Activated T-cell treated with anti-CD3 and anti-CD28 coated beads, Interleukin-2, amount 50 U/mL, for 24 hours (primary cell): ENCODE measurements around the gene LMOD2.

Experiments used
- DNase-seq: peaks from one replicate; pipeline ENCODE4 v3.0.0-alpha.2; 2020
- H3K27ac Mint-ChIP-seq: 2 replicates; pipeline ENCODE4 v1.8.0; 2020; ENCODE audit warnings: mild to moderate bottlenecking, mixed read lengths
- H3K27me3 Mint-ChIP-seq: 2 replicates; pipeline ENCODE4 v1.8.0; 2020; ENCODE audit warnings: mixed read lengths
- H3K36me3 Mint-ChIP-seq: 2 replicates; pipeline ENCODE4 v1.8.0; 2020; ENCODE audit warnings: low read depth, mixed read lengths
- H3K4me1 Mint-ChIP-seq: 2 replicates; pipeline ENCODE4 v1.8.0; 2020; ENCODE audit warnings: low read depth, mixed read lengths
- H3K4me3 Mint-ChIP-seq: 2 replicates; pipeline ENCODE4 v1.8.0; 2020; ENCODE audit warnings: mild to moderate bottlenecking, moderate library complexity, mixed read lengths
- H3K9me3 Mint-ChIP-seq: 2 replicates; pipeline ENCODE4 v1.8.0; 2020; ENCODE audit warnings: mixed read lengths

The LMOD2 gene

DNA sequence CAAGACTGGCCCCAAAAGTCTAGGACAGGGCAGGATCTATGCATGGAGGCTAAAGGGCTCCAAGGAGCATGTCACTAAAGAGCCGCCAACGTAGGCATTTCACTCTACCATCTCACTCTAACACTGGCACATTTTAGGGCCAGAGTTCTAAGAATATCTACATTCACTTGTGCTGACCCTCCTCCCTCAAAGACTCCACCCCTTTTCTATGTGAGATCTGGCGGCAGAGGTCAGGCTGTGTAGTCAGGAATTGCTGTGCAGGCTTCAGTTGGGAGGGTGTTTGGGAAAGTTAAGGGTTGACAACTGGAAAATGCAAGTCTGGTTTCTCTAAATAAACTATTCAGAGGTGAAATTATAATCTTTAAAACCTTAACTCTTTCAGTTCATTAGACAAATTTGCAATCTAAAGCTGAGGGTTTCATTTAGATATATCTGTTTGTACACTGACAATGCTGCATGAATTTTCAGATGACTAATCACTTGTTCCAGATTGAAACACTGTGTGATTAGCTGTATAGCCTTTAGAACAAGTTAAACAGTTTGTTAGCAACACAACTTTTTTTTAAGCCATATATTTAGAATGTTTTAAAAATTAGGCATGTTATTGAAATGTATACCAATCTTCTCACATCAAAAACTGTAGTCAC lies 18.2 kb downstream of the LMOD2 start:
- Mint-ChIP-seq H3K4me3 (no peak overlapping the region), H3K36me3 (no peaks in the 10 kb centered on the region), H3K4me1 (no peaks in the 10 kb centered on the region), H3K9me3 (no peaks in the 10 kb centered on the region), H3K27ac (no peak overlapping the region), H3K27me3 (no peaks in the 10 kb centered on the region)
- DNase-seq, result no peak

GRCh38 chr7:123674399-123675180 lies 18.9 kb downstream of the LMOD2 start:
- Mint-ChIP-seq H3K27me3 (no peaks in the 10 kb centered on the region), H3K4me3 (no peak overlapping the region), H3K9me3 (no peaks in the 10 kb centered on the region), H3K36me3 (peaks cover 3% of the 10 kb centered on the region), H3K4me1 (no peaks in the 10 kb centered on the region), H3K27ac (no peak overlapping the region)
- no peak for DNase-seq

DNA sequence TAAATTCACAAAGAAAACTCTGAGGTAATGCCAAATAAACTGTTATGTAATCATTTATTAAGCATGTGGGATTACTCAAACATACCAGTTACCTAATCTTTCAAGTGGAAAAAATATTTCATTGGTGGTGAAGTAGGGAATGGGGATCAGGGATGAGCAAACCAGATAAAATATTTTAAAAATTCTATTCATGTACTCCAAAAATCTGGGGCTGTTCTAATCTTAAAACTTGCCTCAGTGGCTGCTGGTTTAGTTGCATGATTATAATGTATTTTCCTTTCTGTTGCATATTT lies 19.5 kb downstream of the LMOD2 start:
- Mint-ChIP-seq H3K4me1 (no peaks in the 10 kb centered on the region), H3K36me3 (peaks cover 5% of the 10 kb centered on the region), H3K4me3 (no peak overlapping the region), H3K27me3 (no peaks in the 10 kb centered on the region), H3K9me3 (no peaks in the 10 kb centered on the region), H3K27ac (no peak overlapping the region)
- DNase-seq, result no peak

DNA sequence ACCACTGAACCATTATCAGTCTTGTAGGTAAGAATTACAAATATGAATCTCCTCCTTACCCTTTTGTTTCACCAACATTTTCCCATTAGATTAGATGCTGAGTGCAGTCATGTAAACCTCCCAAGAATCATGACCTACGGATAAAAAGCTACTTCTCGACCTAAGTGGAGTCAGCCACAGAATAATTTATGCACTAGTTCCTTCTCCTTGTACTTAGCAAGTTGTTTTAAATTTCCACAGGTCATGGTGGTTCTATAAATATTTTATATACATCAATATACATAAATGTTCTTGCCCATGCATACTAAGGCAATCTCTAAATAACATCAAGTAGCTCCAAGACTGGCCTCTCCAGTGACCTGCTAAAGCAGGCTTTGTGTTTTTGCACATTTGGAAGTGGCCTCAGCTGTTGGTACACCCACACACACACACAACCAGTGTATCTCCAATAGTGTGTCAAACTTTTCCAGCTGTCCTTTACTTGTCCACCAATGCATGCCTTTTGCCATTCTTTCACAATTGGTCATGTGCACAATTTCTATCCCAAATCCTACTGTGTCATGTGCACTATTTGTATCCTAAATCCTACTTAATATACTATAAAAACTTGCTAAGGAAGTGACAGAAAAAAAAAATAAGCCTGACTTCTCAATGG lies 21.5 kb downstream of the LMOD2 start:
- Mint-ChIP-seq H3K36me3 (peaks cover 19% of the 10 kb centered on the region), H3K9me3 (no peaks in the 10 kb centered on the region), H3K4me1 (no peaks in the 10 kb centered on the region), H3K27me3 (no peaks in the 10 kb centered on the region), H3K27ac (no peak overlapping the region), H3K4me3 (no peak overlapping the region)
- no peak for DNase-seq

DNA sequence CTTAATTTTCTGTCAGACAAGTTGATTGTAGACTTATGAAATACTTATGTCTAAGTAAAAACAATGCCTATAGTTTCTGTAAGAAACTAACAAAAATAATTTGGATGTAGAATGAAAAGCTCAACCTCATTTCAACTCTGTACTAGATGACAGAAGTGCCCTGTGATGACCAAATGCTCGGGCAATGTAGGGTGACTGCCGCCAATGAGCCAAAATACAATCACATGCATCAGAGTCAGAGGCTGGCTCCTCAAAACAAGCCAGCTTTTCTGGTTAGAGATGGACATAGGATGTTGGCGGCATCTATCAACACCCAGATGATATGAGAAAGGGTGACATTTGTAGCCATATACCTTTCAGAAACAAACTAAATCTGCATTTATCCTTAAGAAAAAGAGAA lies 23.9 kb downstream of the LMOD2 start:
- H3K27me3 Mint-ChIP-seq, result no peaks in the 10 kb centered on the region
- H3K36me3 Mint-ChIP-seq, result peaks cover 37% of the 10 kb centered on the region
- no peaks in the 10 kb centered on the region for H3K4me1 Mint-ChIP-seq

DNA sequence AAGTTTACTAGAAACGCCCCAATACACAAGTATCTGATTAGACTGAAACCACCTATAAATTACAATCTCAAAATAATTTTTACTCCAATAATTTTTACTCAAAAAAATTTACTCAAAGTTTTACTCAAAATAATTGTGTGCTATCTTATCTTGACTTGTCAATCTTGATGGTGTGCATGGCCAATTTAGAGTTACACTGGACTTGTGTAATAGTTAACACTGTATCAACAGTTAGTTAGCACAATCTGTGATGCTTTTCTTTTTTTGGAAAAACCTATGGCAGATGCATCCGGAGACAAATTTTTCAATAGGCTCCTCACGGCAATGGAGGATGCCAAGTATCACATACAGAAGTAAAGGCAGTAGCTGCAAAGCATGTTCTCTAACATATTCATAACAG lies 24.9 kb downstream of the LMOD2 start:
- no peak for DNase-seq
- no peaks in the 10 kb centered on the region for H3K4me1 Mint-ChIP-seq
- no peaks in the 10 kb centered on the region for H3K9me3 Mint-ChIP-seq
- H3K4me3 Mint-ChIP-seq, result no peak overlapping the region
- no peaks in the 10 kb centered on the region for H3K27me3 Mint-ChIP-seq
- no peak overlapping the region for H3K27ac Mint-ChIP-seq
- H3K36me3 Mint-ChIP-seq, result peaks cover 45% of the 10 kb centered on the region

More for the DNA sequence above, 23.9 kb downstream of the LMOD2 start:
- Mint-ChIP-seq H3K27ac (no peak overlapping the region), H3K9me3 (no peaks in the 10 kb centered on the region), H3K4me3 (no peak overlapping the region)
- DNase-seq, result no peak

GRCh38 chr7:123681561-123681960 lies 25.9 kb downstream of the LMOD2 start:
- Mint-ChIP-seq H3K27ac (no peak overlapping the region), H3K4me1 (no peaks in the 10 kb centered on the region), H3K4me3 (no peak overlapping the region), H3K9me3 (no peaks in the 10 kb centered on the region), H3K36me3 (peaks cover 48% of the 10 kb centered on the region), H3K27me3 (no peaks in the 10 kb centered on the region)
- DNase-seq, result no peak

- H3K4me3 Mint-ChIP-seq, result no peak overlapping the region
- peaks cover 56% of the 10 kb centered on the region for H3K36me3 Mint-ChIP-seq
- H3K9me3 Mint-ChIP-seq, result no peaks in the 10 kb centered on the region
- no peak for DNase-seq
- H3K27me3 Mint-ChIP-seq, result no peaks in the 10 kb centered on the region
- H3K4me1 Mint-ChIP-seq, result no peaks in the 10 kb centered on the region
- no peak overlapping the region for H3K27ac Mint-ChIP-seq
Observed at GRCh38 chr7:123682690-123683089, 27.0 kb downstream of the LMOD2 start.

GRCh38 chr7:123687161-123687560 lies 31.5 kb downstream of the LMOD2 start:
- no peak overlapping the region for H3K4me3 Mint-ChIP-seq
- no peaks in the 10 kb centered on the region for H3K9me3 Mint-ChIP-seq
- DNase-seq, result no peak
- H3K27me3 Mint-ChIP-seq, result no peaks in the 10 kb centered on the region
- peaks cover 71% of the 10 kb centered on the region for H3K36me3 Mint-ChIP-seq
- peak overlapping the region; percentile 13 for H3K27ac Mint-ChIP-seq
- H3K4me1 Mint-ChIP-seq, result no peaks in the 10 kb centered on the region

DNA sequence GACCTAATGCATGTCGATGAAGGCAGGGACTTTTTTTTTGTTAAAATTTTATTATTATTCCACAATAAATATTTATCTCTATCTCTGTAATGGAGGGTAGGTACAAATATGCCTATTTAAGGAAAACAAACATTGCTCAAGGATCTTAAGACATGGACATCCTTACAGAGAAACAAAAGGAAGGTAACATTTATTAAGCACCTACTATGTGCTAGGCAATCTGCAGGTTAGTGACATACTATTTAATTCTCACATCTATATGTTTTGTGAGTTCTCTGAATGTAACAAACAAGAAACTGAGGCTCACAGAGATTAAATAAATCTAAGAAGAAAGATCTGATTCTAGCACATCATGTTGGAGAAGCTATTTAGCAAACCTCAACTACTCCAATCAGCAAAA lies 32.1 kb downstream of the LMOD2 start:
- peaks cover 76% of the 10 kb centered on the region for H3K36me3 Mint-ChIP-seq
- H3K9me3 Mint-ChIP-seq, result no peaks in the 10 kb centered on the region
- no peaks in the 10 kb centered on the region for H3K27me3 Mint-ChIP-seq
- no peak overlapping the region for H3K4me3 Mint-ChIP-seq
- H3K27ac Mint-ChIP-seq, result no peak overlapping the region
- no peak for DNase-seq
- no peaks in the 10 kb centered on the region for H3K4me1 Mint-ChIP-seq

GRCh38 chr7:123689250-123689649 lies 33.6 kb downstream of the LMOD2 start:
- H3K4me1 Mint-ChIP-seq, result no peaks in the 10 kb centered on the region
- H3K4me3 Mint-ChIP-seq, result no peak overlapping the region
- no peaks in the 10 kb centered on the region for H3K27me3 Mint-ChIP-seq
- no peak for DNase-seq
- no peaks in the 10 kb centered on the region for H3K9me3 Mint-ChIP-seq
- peaks cover 72% of the 10 kb centered on the region for H3K36me3 Mint-ChIP-seq
- no peak overlapping the region for H3K27ac Mint-ChIP-seq

DNA sequence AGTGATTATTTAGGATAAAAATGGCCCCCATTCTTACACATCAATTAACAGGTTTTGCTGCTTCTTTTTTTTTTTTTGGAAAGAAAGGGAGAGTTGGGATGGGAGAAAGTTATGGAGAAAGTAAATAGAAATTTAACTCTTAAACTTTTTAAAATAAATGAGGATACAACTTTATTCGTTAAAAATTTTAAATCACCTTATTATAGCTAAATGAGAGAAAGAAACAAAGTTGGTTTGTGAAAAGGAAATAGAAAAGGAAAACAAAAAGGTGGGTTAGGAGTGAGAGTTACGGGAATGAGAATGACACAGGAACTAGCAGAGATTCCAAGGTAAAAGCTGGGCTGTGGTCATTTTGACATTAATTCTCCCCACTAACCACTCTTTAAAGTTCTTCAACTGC lies 34.9 kb downstream of the LMOD2 start:
- H3K9me3 Mint-ChIP-seq, result no peaks in the 10 kb centered on the region
- H3K27ac Mint-ChIP-seq, result no peak overlapping the region

GRCh38 chr7:123692471-123692877 lies 36.8 kb downstream of the LMOD2 start:
- Mint-ChIP-seq H3K36me3 (peaks cover 75% of the 10 kb centered on the region), H3K9me3 (no peaks in the 10 kb centered on the region), H3K27ac (no peak overlapping the region), H3K4me3 (no peak overlapping the region), H3K4me1 (no peaks in the 10 kb centered on the region), H3K27me3 (no peaks in the 10 kb centered on the region)
- DNase-seq, result no peak

More for the DNA sequence above, 34.9 kb downstream of the LMOD2 start:
- no peak for DNase-seq
- Mint-ChIP-seq H3K4me3 (no peak overlapping the region), H3K4me1 (no peaks in the 10 kb centered on the region), H3K36me3 (peaks cover 74% of the 10 kb centered on the region), H3K27me3 (no peaks in the 10 kb centered on the region)

DNA sequence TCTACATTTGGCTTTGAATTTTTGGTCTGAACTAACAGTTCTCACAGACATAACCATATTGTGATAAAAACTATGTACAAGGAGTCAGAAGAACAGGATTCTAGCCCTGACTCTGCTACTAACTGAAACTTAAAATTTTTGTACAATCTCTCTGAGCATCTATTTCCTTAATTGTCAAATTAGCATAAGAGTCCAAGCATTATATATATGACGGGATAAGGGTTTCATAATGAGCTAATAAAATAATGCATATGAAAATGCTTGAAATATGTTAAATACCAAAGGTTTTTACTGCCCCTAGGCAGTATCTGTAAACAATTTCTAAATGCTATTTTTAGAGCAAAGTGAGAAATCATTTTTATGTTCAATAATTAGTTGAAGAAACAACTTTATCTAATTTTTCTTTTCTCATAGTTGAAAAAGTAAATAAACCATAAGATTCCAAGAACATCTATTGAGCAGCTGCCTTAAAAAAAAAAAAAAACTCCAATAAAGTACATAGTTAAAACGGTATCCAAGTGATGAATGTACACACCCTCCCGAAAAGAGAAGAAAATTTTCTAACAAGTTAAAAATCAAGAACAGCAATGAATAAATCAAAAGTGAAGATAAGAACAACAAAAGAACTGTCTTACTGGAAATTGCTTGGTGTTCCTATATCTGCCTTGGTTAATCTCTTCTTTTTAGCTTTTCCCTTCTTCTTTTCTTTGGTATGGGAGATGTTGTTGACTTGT lies 40.4 kb downstream of the LMOD2 start:
- H3K27me3 Mint-ChIP-seq, result no peaks in the 10 kb centered on the region
- no peaks in the 10 kb centered on the region for H3K4me1 Mint-ChIP-seq
- no peak for DNase-seq
- H3K4me3 Mint-ChIP-seq, result no peak overlapping the region
- no peaks in the 10 kb centered on the region for H3K9me3 Mint-ChIP-seq
- H3K27ac Mint-ChIP-seq, result no peak overlapping the region
- peaks cover 79% of the 10 kb centered on the region for H3K36me3 Mint-ChIP-seq
